GM06990 (cell line): Measurements from ENCODE around the gene ODAM.
"Not testable (repeated sequence)": the region's sequence is repeated elsewhere in the genome, so short reads cannot be mapped to it uniquely, and the experiment has no call there.

Source experiments
- DNase-seq: peaks from one replicate; pipeline ENCODE4 v3.0.0-alpha.2; 2011; ENCODE audit not compliant: insufficient read length; ENCODE audit errors: extremely low read depth
- H3K27me3 ChIP-seq: replicated peaks from 2 replicates; pipeline ENCODE4 v1.6.0; 2011; ENCODE audit warnings: low read length; ENCODE audit not compliant: control insufficient read depth, insufficient read depth
- H3K36me3 ChIP-seq: 2 replicates; pipeline ENCODE4 v1.5.1; 2011; ENCODE audit warnings: low read length; ENCODE audit not compliant: control insufficient read depth, insufficient read depth
- H3K4me3 ChIP-seq: replicated peaks from 2 replicates; pipeline ENCODE4 v1.5.1; 2011; ENCODE audit warnings: low read depth, mild to moderate bottlenecking, control low read depth, low read length
- CTCF ChIP-seq: IDR thresholded peaks from 2 replicates; pipeline ENCODE4 v1.5.1; 2011; ENCODE audit warnings: low read length, control low read depth, mild to moderate bottlenecking, inconsistent platforms; ENCODE audit not compliant: insufficient read depth, poor library complexity, severe bottlenecking

The ODAM gene

GRCh38 chr4:70196857-70197256, 1.3 kb downstream of the ODAM start:
- Histone ChIP-seq H3K27me3 (no peaks in the 10 kb centered on the region), H3K36me3 (no peaks in the 10 kb centered on the region), H3K4me3 (no peak overlapping the region)
- DNase-seq = no peak
- TF ChIP-seq CTCF = no peak

GRCh38 chr4:70197842-70198241, 2.3 kb downstream of the ODAM start:
- H3K36me3 ChIP-seq = no peaks in the 10 kb centered on the region
- no peaks in the 10 kb centered on the region for H3K27me3 ChIP-seq
- no peak for TF ChIP-seq CTCF
- DNase-seq = no peak
- no peak overlapping the region for H3K4me3 ChIP-seq

- no peaks in the 10 kb centered on the region for H3K36me3 ChIP-seq
- H3K4me3 ChIP-seq = no peak overlapping the region
- TF ChIP-seq CTCF = no peak
- H3K27me3 ChIP-seq = no peaks in the 10 kb centered on the region
- no peak for DNase-seq
Observed at GRCh38 chr4:70203601-70204000, 8.1 kb downstream of the ODAM start.

GRCh38 chr4:70212752-70213151, 17.2 kb downstream of the ODAM start:
- H3K27me3 ChIP-seq, H3K4me3 ChIP-seq, H3K36me3 ChIP-seq, DNase-seq: not testable (repeated sequence)

- not testable (repeated sequence) for H3K27me3 ChIP-seq, H3K4me3 ChIP-seq, H3K36me3 ChIP-seq, DNase-seq
Observed at GRCh38 chr4:70216109-70216508, 20.6 kb downstream of the ODAM start.

- H3K36me3 ChIP-seq, DNase-seq, H3K27me3 ChIP-seq, H3K4me3 ChIP-seq: not testable (repeated sequence)
Observed at GRCh38 chr4:70216550-70216949, 21.0 kb downstream of the ODAM start.

- DNase-seq, H3K36me3 ChIP-seq, H3K27me3 ChIP-seq: not testable (repeated sequence)
Observed at GRCh38 chr4:70221389-70221788, 25.9 kb downstream of the ODAM start.

GRCh38 chr4:70221818-70222217, 26.3 kb downstream of the ODAM start:
- H3K36me3 ChIP-seq, H3K27me3 ChIP-seq, H3K4me3 ChIP-seq, DNase-seq: not testable (repeated sequence)

More at GRCh38 chr4:70221389-70221788, 25.9 kb downstream of the ODAM start:
- not testable (repeated sequence) for H3K4me3 ChIP-seq
